ENCODE results near the gene KCNE4. TPM values are rescaled to one million over a fixed set of nuclear protein-coding genes. Genes with fewer than 3 reads are reported as not detected.

Gene KCNE4
- total RNA-seq, 6 experiments from 2014 or later, result 0.17 to 1.2 (median 1.1) TPM

GRCh38 chr2:223046470-223047040 is 5.4 kb upstream of the KCNE4 start:
- TF ChIP-seq CTCF (IDR thresholded peaks at IDR 0.05), result no peak
- no peak for TF ChIP-seq POLR2A (IDR thresholded peaks at IDR 0.05)
- Histone ChIP-seq H3K4me1 (no peaks in the 10 kb centered on the region), H3K4me3 (no peak overlapping the region), H3K27ac (no peak overlapping the region), H3K9me3 (no peaks in the 10 kb centered on the region), H3K27me3 (no peaks in the 10 kb centered on the region), H3K36me3 (no peaks in the 10 kb centered on the region)
- intact Hi-C loops (cut with DNase I), result no loop called here
- DNase-seq (no peak), ATAC-seq (no peak)
- WGBS (ENCODE audit: insufficient coverage, low coverage, low lambda C conversion rate, missing lambda C conversion rate), result 46% methylated on average over 2 of the region's 2 CpGs

GRCh38 chr2:223047260-223047761 is 4.7 kb upstream of the KCNE4 start:
- peak overlapping the region in 1 of 3 donors; percentile 18 for H3K27ac ChIP-seq
- no peaks in the 10 kb centered on the region for H3K9me3 ChIP-seq
- H3K4me3 ChIP-seq, result no peak overlapping the region
- H3K4me1 ChIP-seq, result no peaks in the 10 kb centered on the region
- ATAC-seq (peak in 2 of 4 donors; percentile 16 to 34), DNase-seq (no peak)
- intact Hi-C loops (cut with DNase I), result no loop called here
- TF ChIP-seq CTCF (IDR thresholded peaks at IDR 0.05) (no peak), POLR2A (IDR thresholded peaks at IDR 0.05) (no peak)
- no peaks in the 10 kb centered on the region for H3K36me3 ChIP-seq
- no peaks in the 10 kb centered on the region for H3K27me3 ChIP-seq
- 33% methylated on average over 3 of the region's 4 CpGs for WGBS (ENCODE audit: insufficient coverage, low coverage, low lambda C conversion rate, missing lambda C conversion rate)

- no peak for ATAC-seq
- no peak overlapping the region for H3K27ac ChIP-seq
These were observed 3.5 kb upstream of the KCNE4 start for GRCh38 chr2:223048519-223048918.

GRCh38 chr2:223049356-223049755 is 2.6 kb upstream of the KCNE4 start:
- H3K4me1 ChIP-seq, result no peaks in the 10 kb centered on the region
- H3K27me3 ChIP-seq, result no peaks in the 10 kb centered on the region
- ATAC-seq (no peak), DNase-seq (no peak)
- intact Hi-C loops (cut with DNase I), result no loop called here
- TF ChIP-seq POLR2A (IDR thresholded peaks at IDR 0.05) (no peak), CTCF (IDR thresholded peaks at IDR 0.05) (no peak)
- H3K9me3 ChIP-seq, result no peaks in the 10 kb centered on the region
- no peaks in the 10 kb centered on the region for H3K36me3 ChIP-seq
- H3K4me3 ChIP-seq, result no peak overlapping the region
- no peak overlapping the region for H3K27ac ChIP-seq
- 72% methylated on average over 4 of the region's 4 CpGs for WGBS (ENCODE audit: insufficient coverage, low coverage, low lambda C conversion rate, missing lambda C conversion rate)

More at GRCh38 chr2:223048519-223048918, 3.5 kb upstream of the KCNE4 start:
- TF ChIP-seq POLR2A (IDR thresholded peaks at IDR 0.05) (no peak), CTCF (IDR thresholded peaks at IDR 0.05) (no peak)
- Histone ChIP-seq H3K4me3 (no peak overlapping the region), H3K4me1 (no peaks in the 10 kb centered on the region), H3K9me3 (no peaks in the 10 kb centered on the region), H3K27me3 (no peaks in the 10 kb centered on the region), H3K36me3 (no peaks in the 10 kb centered on the region)
- 78% methylated on average over 1 of the region's 1 CpG for WGBS (ENCODE audit: insufficient coverage, low coverage, low lambda C conversion rate, missing lambda C conversion rate)
- no peak for DNase-seq
- intact Hi-C loops (cut with DNase I), result no loop called here

All from right lobe of liver (tissue), 6 donors.